K562 (cell line): ENCODE results near the gene KNCN. TPM values are rescaled to one million over a fixed set of nuclear protein-coding genes. Genes with fewer than 3 reads are reported as not detected.

Experiments
- ARID1B ChIP-seq: fragments of 450-650 bp; IDR thresholded peaks from 2 replicates; pipeline ENCODE4 v1.6.1; 2016; ENCODE audit warnings: antibody characterized with exemption, mild to moderate bottlenecking, inconsistent platforms
- ARID4B ChIP-seq: sonication (generic); formaldehyde crosslinking; IDR thresholded peaks from 2 replicates; pipeline ENCODE4 v1.8.0; 2022; ENCODE audit warnings: mild to moderate bottlenecking, missing genetic modification reagents
- CAMTA2 ChIP-seq: fragments of 250-450 bp; sonication (Bioruptor Pico); conservative IDR thresholded peaks from 2 replicates; pipeline ENCODE4 v1.5.1; 2022
- DEAF1 ChIP-seq: fragments of 450-650 bp; formaldehyde crosslinking; IDR thresholded peaks from 2 replicates; pipeline ENCODE4 v1.4.0; 2020; ENCODE audit warnings: mild to moderate bottlenecking, moderate library complexity
- HOXB6 ChIP-seq: fragments of 250-450 bp; sonication (Bioruptor Pico); IDR thresholded peaks from 2 replicates; pipeline ENCODE4 v1.5.1; 2022; ENCODE audit warnings: mild to moderate bottlenecking, borderline replicate concordance
- MEIS2 ChIP-seq: fragments of 450-650 bp; IDR thresholded peaks from 2 replicates; pipeline ENCODE4 v1.6.1; 2014; ENCODE audit warnings: mild to moderate bottlenecking; ENCODE audit not compliant: partially characterized antibody
- NEUROD1 ChIP-seq: fragments of 150-350 bp; IDR thresholded peaks from 2 replicates; pipeline ENCODE4 v1.6.1; 2014; ENCODE audit warnings: borderline replicate concordance, low read length, low read depth; ENCODE audit not compliant: partially characterized antibody
- SMARCA4 ChIP-seq: fragments of 450-650 bp; IDR thresholded peaks from 2 replicates; pipeline ENCODE4 v1.6.1; 2016
- SUPT5H ChIP-seq: fragments of 450-650 bp; IDR thresholded peaks from 2 replicates; pipeline ENCODE4 v1.6.1; 2016
- TAF1 ChIP-seq: IDR thresholded peaks from 2 replicates; pipeline ENCODE4 v1.6.1; 2011; ENCODE audit warnings: mild to moderate bottlenecking, low read length, moderate library complexity; ENCODE audit not compliant: insufficient read depth, control insufficient read depth, severe bottlenecking; ENCODE audit errors: extremely low read depth
- TCF15 ChIP-seq: fragments of 250-450 bp; sonication (Bioruptor Pico); IDR thresholded peaks from 2 replicates; pipeline ENCODE4 v1.8.0; 2022; ENCODE audit warnings: moderate library complexity, mild to moderate bottlenecking, inconsistent platforms
- UBTF ChIP-seq, 2 experiments: IDR thresholded peaks; 2 replicates each; pipeline ENCODE4 v1.6.1; 2012; ENCODE audit warnings: improper control_type of control experiment in 2 of 2, low read depth in 2 of 2, low read length in 2 of 2, borderline replicate concordance in 1 of 2
- XRCC3 ChIP-seq: fragments of 450-650 bp; IDR thresholded peaks from 2 replicates; pipeline ENCODE4 v1.6.1; 2017; ENCODE audit warnings: mild to moderate bottlenecking, moderate library complexity
- ZNF311 ChIP-seq: fragments of 250-450 bp; sonication (Bioruptor Pico); IDR thresholded peaks from 2 replicates; pipeline ENCODE4 v1.4.0; 2020; ENCODE audit warnings: mild to moderate bottlenecking, moderate library complexity
- ZNF316 ChIP-seq: fragments of 450-650 bp; IDR thresholded peaks from 2 replicates; pipeline ENCODE4 v1.6.1; 2016
- ZNF511 ChIP-seq: sonication (generic); formaldehyde crosslinking; IDR thresholded peaks from 2 replicates; pipeline ENCODE4 v1.8.0; 2022; ENCODE audit warnings: mild to moderate bottlenecking, missing genetic modification reagents
- polyA plus RNA-seq, 8 experiments: library from polyadenylated mRNA; depleted of rRNA in 4 of 8; stranded (reverse) in 5 of 8; unstranded in 3 of 8; fragments of >200 nt; fragmentation: Nextera tagmentation in 2 of 8; fragmentation: Illumina TruSeq in 1 of 8; extraction: Ambion mirVana in 2 of 8; extraction: Trizol in 1 of 8; gene quantifications; 2 replicates each; pipeline versions ENCODE4 v1.2.1 to v1.2.3, GENCODE V29; 2011 to 2014; ENCODE audit warnings: inconsistent platforms in 1 of 8, missing spikeins in 1 of 8
- total RNA-seq, 7 experiments: library from RNA; depleted of rRNA in 6 of 7; stranded (reverse); fragments of >200 nt in 6 of 7; fragmentation: Illumina TruSeq in 2 of 7; extraction: Trizol in 2 of 7; gene quantifications; 2 replicates each; pipeline versions ENCODE4 v1.2.1 to v1.2.3, GENCODE V29; 2011 to 2021; ENCODE audit warnings: low replicate concordance in 1 of 7

Gene KNCN
- total and polyA plus RNA-seq, 9 of the 15 experiments (the other 6 are each of a cell fraction or from before 2014, with no cell fraction given) = not detected

GRCh38 chr1:46508757-46509156 is 42.7 kb downstream of the KNCN start (continued):
- TF ChIP-seq HOXB6 (CRISPR knock-in tag) (no peak), TAF1 (no peak), DEAF1 (CRISPR knock-in tag) (no peak), XRCC3 (no peak), MEIS2 (no peak), ARID1B (peak; percentile 75), ZNF311 (CRISPR knock-in tag) (no peak), ZNF316 (peak; percentile 81), NEUROD1 (peak; percentile 56), SUPT5H (no peak), TCF15 (no peak), SMARCA4 (peak; percentile 90), ARID4B (CRISPR knock-in tag) (no peak), UBTF (IDR thresholded peaks at IDR 0.05; ENCODE audit: borderline replicate concordance in 1 of 2, low read depth in 2 of 2, low read length in 2 of 2) (0 out of 4 replicates have a peak, but pooled peaks of 1 of the 2 experiments have one; percentile 59), CAMTA2 (CRISPR knock-in tag) (no peak), ZNF511 (CRISPR knock-in tag) (peak; percentile 53; the same call in 1 of the 2 replicates)
